Right atrium auricular region (tissue), 2 donors: ENCODE measurements around the gene BRD4. TPM values are rescaled to one million over a fixed set of nuclear protein-coding genes. Genes with fewer than 3 reads are reported as not detected.

ENCODE experiments used
- DNase-seq: peaks from one replicate; pipeline ENCODE4 v3.0.0-alpha.2; 2019; ENCODE audit warnings: low spot score
- H3K27ac ChIP-seq, 2 donors: fragments of 200-600 bp; sonication (generic); 1 replicate in 1 of 2; 2 replicates in 1 of 2; pipeline ENCODE4 v1.5.1; 2016 to 2019
- H3K27me3 ChIP-seq, 2 donors: fragments of 200-600 bp; sonication (generic); one replicate each; pipeline versions ENCODE4 v1.5.1 to v1.6.0; 2017 to 2019
- H3K36me3 ChIP-seq: fragments of 200-600 bp; sonication (generic); one replicate; pipeline ENCODE4 v1.5.1; 2016
- H3K4me1 ChIP-seq, 2 donors: fragments of 200-600 bp; sonication (generic); one replicate each; pipeline versions ENCODE4 v1.5.1 to v1.6.0; 2017 to 2019
- H3K4me3 ChIP-seq, 2 donors: fragments of 200-600 bp; sonication (generic); 1 replicate in 1 of 2; 2 replicates in 1 of 2; pipeline ENCODE4 v1.5.1; 2017 to 2019; ENCODE audit warnings: mild to moderate bottlenecking in 1 of 2, moderate library complexity in 1 of 2
- H3K9me3 ChIP-seq, 2 donors: fragments of 200-600 bp; sonication (generic); one replicate each; pipeline ENCODE4 v1.5.1; 2019
- CTCF ChIP-seq, 2 donors: fragments of 200-600 bp; sonication (generic); IDR thresholded peaks; one replicate each; pipeline ENCODE4 v1.5.1; 2019; ENCODE audit warnings: antibody characterized with exemption in 2 of 2
- total RNA-seq, 2 donors: library from RNA; depleted of rRNA; stranded (reverse); fragments of >200 nt; gene quantifications; one replicate each; pipeline ENCODE4 v1.1.0, GENCODE V29; 2016

The BRD4 gene
- total RNA-seq, 2 donors from 2014 or later = 23.6 to 41.0 TPM

- H3K4me3 ChIP-seq = peak overlapping the region; percentile 46 to 56
- no peak for DNase-seq
- peaks cover 0 to 46% of the 10 kb centered on the region in 2 donors for H3K4me1 ChIP-seq
- H3K27ac ChIP-seq = peak overlapping the region; percentile 78 to 80
- H3K9me3 ChIP-seq = no peaks in the 10 kb centered on the region
- no peak for TF ChIP-seq CTCF (IDR thresholded peaks at IDR 0.05)
- no peaks in the 10 kb centered on the region for H3K36me3 ChIP-seq
- H3K27me3 ChIP-seq = peaks cover 8 to 25% of the 10 kb centered on the region in 2 donors
Measured at GRCh38 chr19:15199661-15200552, 132.4 kb downstream of the BRD4 start.

GRCh38 chr19:15198951-15199660 lies 133.2 kb downstream of the BRD4 start:
- H3K4me1 ChIP-seq = peaks cover 0 to 47% of the 10 kb centered on the region in 2 donors
- H3K27me3 ChIP-seq = peaks cover 8 to 25% of the 10 kb centered on the region in 2 donors
- DNase-seq = no peak
- peak overlapping the region; percentile 78 to 80 for H3K27ac ChIP-seq
- no peaks in the 10 kb centered on the region for H3K36me3 ChIP-seq
- peak overlapping the region; percentile 46 to 56 for H3K4me3 ChIP-seq
- no peak for TF ChIP-seq CTCF (IDR thresholded peaks at IDR 0.05)
- H3K9me3 ChIP-seq = no peaks in the 10 kb centered on the region

DNA sequence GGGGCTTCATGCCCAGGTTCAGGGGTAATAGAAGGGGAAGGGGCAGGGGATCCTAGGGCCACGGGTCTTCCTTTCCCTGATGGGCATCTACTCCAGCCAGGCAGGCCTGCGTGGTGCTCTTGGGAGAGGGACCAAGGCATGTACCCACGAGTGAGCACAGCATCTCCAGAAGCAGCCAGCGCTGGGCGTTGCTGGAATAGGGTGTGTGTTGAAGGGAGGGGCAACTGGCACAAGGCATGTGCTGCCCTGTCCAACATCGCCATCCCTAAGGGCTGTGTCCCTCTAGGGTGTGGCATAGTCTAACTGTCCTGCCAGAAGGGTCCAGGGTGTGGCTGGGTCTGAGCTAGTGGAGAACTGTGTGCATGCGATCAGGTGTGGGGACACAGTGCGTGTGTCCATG lies 134.4 kb downstream of the BRD4 start:
- no peak for TF ChIP-seq CTCF (IDR thresholded peaks at IDR 0.05)
- Histone ChIP-seq H3K36me3 (no peaks in the 10 kb centered on the region), H3K4me1 (peaks cover 0 to 47% of the 10 kb centered on the region in 2 donors), H3K9me3 (no peaks in the 10 kb centered on the region), H3K27me3 (peaks cover 8 to 25% of the 10 kb centered on the region in 2 donors), H3K27ac (peak overlapping the region; percentile 11 to 65), H3K4me3 (peak overlapping the region in 1 of 2 donors; percentile 17)
- no peak for DNase-seq

DNA sequence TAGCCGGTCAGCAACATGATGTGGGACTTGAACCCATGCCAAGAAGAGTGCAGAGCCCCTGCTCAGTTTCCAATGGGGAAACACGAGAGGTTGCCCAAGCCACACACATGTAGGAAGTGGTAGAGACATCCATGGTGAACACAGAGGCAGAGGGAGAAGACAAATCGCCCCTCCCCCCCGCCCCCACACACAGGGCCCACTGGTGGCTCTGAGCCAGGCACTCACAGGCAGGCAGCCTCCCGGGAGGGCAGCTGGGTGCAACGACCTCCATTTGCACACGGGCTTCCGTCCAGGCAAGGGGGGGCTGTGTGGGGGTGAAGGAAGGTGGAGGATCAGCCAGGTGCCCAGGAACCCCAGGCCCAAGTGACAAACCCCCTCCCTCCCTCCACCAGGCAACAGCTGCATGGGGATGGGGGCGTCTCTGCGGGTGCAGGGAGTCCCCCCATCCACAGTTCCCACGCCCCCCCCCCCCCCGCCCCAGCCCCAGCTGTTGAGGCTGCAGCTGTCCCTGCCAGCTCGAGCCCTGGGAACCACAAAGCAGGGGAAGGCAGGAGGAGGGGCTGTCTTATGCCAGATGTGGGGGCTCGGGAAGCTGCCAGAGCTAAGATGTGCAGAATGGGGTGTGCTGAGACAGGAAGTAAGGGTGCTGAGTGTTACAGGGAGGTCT lies 134.9 kb downstream of the BRD4 start:
- peaks cover 0 to 47% of the 10 kb centered on the region in 2 donors for H3K4me1 ChIP-seq
- H3K27me3 ChIP-seq = peaks cover 8 to 25% of the 10 kb centered on the region in 2 donors
- peak overlapping the region in 1 of 2 donors; percentile 17 for H3K4me3 ChIP-seq
- no peak for DNase-seq
- peak overlapping the region; percentile 26 to 65 for H3K27ac ChIP-seq
- H3K9me3 ChIP-seq = no peaks in the 10 kb centered on the region
- TF ChIP-seq CTCF (IDR thresholded peaks at IDR 0.05) = no peak
- H3K36me3 ChIP-seq = no peaks in the 10 kb centered on the region

- peaks cover 0 to 47% of the 10 kb centered on the region in 2 donors for H3K4me1 ChIP-seq
- TF ChIP-seq CTCF (IDR thresholded peaks at IDR 0.05) = no peak
- H3K27ac ChIP-seq = peak overlapping the region; percentile 48 to 65
- DNase-seq = no peak
- H3K27me3 ChIP-seq = peaks cover 8 to 25% of the 10 kb centered on the region in 2 donors
- no peaks in the 10 kb centered on the region for H3K36me3 ChIP-seq
- H3K9me3 ChIP-seq = no peaks in the 10 kb centered on the region
- peak overlapping the region in 1 of 2 donors; percentile 52 for H3K4me3 ChIP-seq
Measured at GRCh38 chr19:15196360-15197005, 135.9 kb downstream of the BRD4 start.
